CD4-positive, alpha-beta T cell treated with Interleukin-15 for 1 hour (primary cell): ENCODE results near the gene SYNE3.
A peak's percentile ranks its signal among the peaks of the same experiment; 100 is the strongest.

ENCODE experiments used
- DNase-seq: peaks from one replicate; pipeline ENCODE4 v3.0.0-alpha.2; 2020

The SYNE3 gene

GRCh38 chr14:95504135-95505029 is 12.1 kb downstream of the SYNE3 start:
- DNase-seq: no peak

- DNase-seq: no peak
These were observed 12.9 kb downstream of the SYNE3 start for GRCh38 chr14:95503365-95504134.

GRCh38 chr14:95502381-95502950 is 14.0 kb downstream of the SYNE3 start:
- no peak for DNase-seq

GRCh38 chr14:95500772-95501401 is 15.6 kb downstream of the SYNE3 start:
- DNase-seq: no peak

GRCh38 chr14:95500201-95500681 is 16.2 kb downstream of the SYNE3 start:
- no peak for DNase-seq

DNA sequence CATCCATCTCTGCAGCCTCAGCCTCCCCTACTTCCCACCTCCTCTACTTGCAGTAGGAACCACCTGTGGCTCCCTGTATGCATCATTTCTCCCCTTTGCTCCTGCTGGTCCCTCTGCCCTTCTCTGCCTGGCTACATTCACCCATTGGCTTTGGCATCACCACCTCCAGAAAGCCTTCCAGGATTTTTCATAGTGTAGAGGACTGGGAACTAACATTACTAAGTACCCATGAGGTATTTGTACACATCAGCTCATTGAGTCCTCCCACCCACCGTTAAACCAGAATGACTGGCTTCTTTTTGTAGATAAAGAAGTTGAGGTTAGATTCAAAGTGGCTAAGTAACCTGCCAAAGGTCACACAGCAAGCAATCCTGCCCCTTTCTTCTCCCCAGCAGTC is 17.1 kb downstream of the SYNE3 start:
- DNase-seq: no peak

DNA sequence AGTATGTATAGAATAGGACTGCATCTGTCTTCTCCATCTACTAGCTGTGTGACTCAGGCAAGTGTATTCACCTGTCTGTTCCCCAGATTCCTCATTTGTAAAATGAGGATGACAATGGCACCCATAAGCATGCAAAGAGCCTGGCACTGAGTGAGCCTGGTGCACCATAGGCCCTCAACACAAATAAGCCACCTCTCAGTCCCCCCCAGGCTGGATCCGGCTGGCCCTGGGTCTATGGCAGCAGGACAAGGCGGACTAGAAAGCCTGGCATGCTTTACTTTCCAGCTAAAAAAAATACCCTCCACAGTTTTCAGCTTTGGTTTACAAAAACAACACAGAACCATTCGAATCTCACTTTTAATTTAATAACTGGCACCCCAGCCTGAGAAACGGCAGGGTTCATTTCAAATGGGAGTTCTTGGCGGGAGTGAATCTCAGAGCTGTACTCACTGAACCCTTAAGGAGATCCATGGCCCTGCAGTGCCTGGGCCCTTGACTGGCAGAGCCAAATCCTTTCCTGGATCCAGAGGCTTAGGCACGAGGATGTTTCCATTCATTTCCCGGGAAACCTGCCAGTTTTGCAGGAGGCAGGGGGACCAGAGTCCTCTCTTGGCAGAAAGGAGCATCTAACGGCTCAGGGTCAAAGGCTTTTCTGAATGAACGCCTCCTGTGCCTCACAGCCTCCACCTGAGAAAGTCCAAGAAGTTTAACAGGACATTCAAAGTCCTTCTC is 17.7 kb downstream of the SYNE3 start:
- no peak for DNase-seq

DNA sequence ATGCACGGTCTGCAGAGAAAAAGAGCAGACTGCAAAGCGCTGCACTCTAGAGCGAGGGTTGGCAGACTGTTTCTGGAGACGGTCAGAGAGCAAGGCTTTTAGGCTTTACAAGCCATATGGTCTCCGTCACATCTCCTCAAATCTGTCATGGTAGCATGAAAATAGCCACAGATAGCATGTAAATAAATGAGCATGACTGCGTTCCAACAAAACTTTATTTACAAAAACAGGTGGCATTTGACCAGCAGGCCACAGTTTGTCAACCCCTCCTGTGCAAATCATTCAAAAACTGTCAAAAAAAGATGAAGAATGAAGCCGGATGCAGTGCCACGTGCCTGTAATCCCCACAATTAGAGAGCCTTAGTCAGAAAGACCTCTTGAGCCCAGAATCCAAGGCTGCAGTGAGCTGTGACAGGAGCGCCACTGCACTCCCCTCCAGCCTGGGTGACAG is 18.9 kb downstream of the SYNE3 start:
- no peak for DNase-seq

DNA sequence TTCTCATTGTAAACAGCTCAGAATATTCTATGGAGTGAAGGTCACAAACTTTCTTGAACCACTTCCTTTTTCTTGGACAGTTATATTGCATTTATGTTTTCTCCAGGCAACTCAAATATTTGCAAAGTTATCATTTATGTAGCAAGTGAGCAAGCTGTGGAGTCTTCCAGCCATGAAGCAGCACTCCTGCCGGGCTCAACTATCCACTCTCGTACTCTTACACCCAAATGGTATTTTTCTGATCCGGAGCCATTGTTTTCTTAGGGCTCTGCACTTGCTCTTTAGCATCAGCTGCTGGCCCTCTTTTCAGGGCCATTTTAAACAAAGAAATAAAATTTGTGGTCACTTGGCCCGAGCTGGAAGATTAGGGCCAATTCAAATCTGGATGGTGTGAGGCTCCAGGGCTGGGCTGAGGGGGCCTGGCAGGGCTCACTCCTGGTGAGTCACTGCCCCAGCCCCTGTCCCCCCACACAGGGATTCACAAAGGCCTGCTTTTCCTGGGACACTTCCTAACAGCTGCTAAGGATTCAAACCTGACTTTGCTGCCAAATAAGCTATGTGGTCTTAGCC is 19.7 kb downstream of the SYNE3 start:
- no peak for DNase-seq

GRCh38 chr14:95496111-95496681 is 20.3 kb downstream of the SYNE3 start:
- DNase-seq: no peak

GRCh38 chr14:95495538-95496025 is 20.9 kb downstream of the SYNE3 start:
- DNase-seq: peak; percentile 75

DNA sequence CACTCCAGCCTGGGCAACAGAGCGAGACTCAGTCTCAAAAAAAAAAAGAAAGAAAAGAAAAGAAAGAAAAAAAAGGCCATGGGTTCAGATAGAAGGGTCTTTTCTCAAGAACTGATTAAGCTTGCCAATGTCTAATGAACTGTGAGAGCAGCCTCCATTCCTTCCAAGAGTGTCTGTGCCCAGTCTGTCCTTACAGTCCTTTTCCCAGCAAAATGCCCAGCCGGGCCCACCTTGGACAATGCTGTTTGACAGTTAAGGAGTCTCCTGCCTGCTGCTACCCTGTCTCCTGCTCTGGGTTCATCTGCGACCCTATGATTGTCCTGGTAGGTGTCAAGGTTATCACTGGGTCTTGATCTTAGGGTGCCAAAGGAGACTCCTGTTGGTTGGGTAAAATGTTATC is 21.4 kb downstream of the SYNE3 start:
- DNase-seq: no peak

DNA sequence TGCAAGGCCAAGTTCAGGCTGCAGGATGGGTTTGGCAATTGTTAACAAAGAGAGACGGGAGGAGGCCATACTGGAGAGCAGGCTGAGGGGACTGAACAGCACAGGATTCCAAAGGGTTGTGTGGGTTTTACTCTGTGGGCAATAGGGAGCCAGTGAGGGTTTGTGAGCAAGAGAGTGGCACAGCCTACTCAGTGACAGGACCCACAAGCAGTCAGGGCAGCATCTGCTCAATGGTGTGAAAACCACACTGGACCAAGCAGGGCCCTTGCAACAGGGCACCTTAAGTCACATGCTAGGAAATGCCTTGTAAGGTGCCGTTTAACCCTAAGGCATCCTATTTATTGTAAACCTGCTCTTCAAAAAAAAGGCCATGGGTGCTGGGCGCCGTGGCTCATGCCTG is 22.0 kb downstream of the SYNE3 start:
- DNase-seq: no peak

DNA sequence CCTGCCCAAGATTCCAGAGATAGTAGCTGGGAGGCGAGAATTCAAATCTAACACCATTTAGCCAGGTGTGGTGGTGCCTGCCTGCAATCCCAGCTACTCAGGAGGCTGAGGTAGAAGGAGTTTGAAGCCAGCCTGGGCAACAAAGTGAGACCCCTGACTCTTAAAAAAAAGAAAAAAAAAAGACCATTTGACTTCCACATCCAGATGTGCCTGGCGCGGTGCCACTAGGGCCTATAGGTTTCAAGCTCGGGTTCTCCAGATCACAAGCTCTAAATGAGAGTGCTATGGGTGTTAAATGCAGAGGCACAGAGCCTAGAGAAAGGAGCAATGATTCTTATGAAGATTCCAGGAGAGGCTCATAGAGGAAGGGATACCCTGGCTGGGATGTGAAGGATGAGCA is 22.5 kb downstream of the SYNE3 start:
- DNase-seq: no peak

GRCh38 chr14:95493503-95493902 is 22.9 kb downstream of the SYNE3 start:
- no peak for DNase-seq

GRCh38 chr14:95491936-95492608 is 24.4 kb downstream of the SYNE3 start:
- DNase-seq: no peak

DNA sequence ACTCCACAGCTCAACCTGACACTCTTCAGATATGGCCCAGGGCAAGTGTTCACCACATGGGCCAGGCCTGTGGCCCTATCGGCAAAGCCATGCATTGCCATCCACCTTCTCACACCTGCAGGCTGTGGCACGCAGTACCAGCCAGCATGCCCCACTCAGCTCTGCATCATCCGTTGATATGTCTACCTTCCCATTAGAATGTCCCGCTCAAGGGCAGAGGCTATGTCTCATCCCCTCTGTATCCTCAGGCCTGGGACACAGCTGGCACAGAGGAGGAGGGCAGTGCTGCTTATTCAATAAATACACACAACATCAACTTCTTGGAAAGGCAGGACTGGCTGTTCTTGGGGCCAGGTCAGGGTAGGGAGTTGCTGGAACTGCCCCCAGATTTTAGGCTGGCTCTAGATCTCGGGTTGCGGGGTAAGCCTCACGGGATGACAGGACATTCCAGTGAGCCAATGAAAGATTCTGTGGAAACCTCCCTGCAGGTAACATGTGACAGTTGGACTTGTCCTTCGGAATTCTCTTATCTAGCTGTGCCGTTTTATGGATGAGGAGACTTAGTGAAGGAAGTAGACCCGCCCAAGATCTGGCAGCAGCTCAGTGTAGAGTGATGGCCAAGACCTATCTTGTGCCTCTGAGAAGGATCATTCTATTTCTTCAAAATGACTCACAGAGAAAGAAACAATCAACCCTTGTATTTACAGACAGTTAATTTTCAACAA is 25.6 kb downstream of the SYNE3 start:
- no peak for DNase-seq

DNA sequence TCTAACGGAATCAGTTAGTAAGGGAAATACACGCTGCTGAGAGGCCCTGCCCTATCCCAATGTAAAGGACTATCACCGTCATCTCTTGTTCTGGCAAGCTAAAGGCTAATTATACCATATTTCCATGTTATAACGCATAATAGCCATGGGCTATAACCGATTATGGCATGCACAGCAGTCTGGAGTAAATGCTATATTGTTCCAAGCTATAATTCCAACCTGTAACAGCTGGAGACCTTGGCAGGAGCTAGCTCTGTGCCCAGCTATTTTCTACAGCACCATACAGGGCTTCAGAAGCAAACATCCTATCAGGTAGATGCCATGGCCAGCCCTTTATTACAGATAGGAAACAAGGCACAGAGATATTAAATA is 26.3 kb downstream of the SYNE3 start:
- no peak for DNase-seq

- no peak for DNase-seq
These were observed 27.0 kb downstream of the SYNE3 start for GRCh38 chr14:95489214-95490137.
